ENCODE results near the gene EP400. TPM values are rescaled to one million over a fixed set of nuclear protein-coding genes. Genes with fewer than 3 reads are reported as not detected.
A peak's percentile ranks its signal among the peaks of the same experiment; 100 is the strongest.

EP400 gene
- total and polyA plus RNA-seq, 2 of the 8 experiments (the other 6 are each of a cell fraction or from before 2014, with no cell fraction given): 13.1 to 69.7 TPM

DNA sequence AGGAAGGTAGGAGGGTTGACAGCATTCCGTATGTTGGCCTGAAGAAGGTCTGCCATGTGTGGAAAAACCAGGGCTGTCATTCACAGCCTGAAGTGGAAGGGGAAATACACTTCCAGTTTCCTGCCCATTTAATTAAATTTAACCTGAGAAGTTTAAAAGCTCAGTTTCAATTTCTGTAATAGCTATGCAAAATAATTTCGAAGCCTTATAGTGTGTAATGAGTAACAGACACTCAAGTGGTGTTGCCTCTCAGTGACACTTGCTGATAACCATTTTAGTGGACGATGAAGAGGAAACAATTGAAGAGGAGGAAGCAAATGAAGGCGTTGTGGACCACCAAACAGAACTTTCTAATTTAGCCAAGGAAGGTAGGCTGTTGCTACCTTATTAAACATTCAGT lies 44.8 kb downstream of the EP400 start:
- DNase-seq (ENCODE audit: low read depth in 1 of 2, low spot score in 2 of 2): no peak
- Histone ChIP-seq H3K4ac (replicated peaks; ENCODE audit: insufficient read length, low read depth, low read length) (no peak overlapping the region), H3K56ac (replicated peaks; ENCODE audit: insufficient read length, low read depth, low read length) (no peak overlapping the region), H3K9ac (replicated peaks in 1 of 4; ENCODE audit: extremely low read depth in 1 of 4, low read depth in 3 of 4, low read length in 3 of 4) (no peak overlapping the region), H2BK15ac (ENCODE audit: low read length) (no peak overlapping the region), H4K91ac (replicated peaks; ENCODE audit: insufficient read length, low read length) (no peak overlapping the region), H3K18ac (ENCODE audit: extremely low read depth, low read length) (no peak overlapping the region), H2AFZ (ENCODE audit: low read length) (no peak overlapping the region), H3K27me3 (replicated peaks in 1 of 4; ENCODE audit: control insufficient read depth in 3 of 4, extremely low read depth in 1 of 4, insufficient read depth in 3 of 4, low read length in 3 of 4) (no peaks in the 10 kb centered on the region), H3K4me2 (ENCODE audit: insufficient read depth in 1 of 2, low read depth in 2 of 2, low read length in 2 of 2) (no peak overlapping the region), H4K20me1 (replicated peaks in 1 of 2; ENCODE audit: control insufficient read depth in 1 of 2, insufficient read depth in 2 of 2, low read length in 2 of 2) (peaks cover 0 to 4% of the 10 kb centered on the region in 2 experiments), H2BK120ac (replicated peaks; ENCODE audit: low read depth, low read length) (no peak overlapping the region), H3K79me2 (ENCODE audit: control insufficient read depth in 1 of 2, insufficient read depth in 2 of 2, low read length in 2 of 2) (peaks cover 0 to 16% of the 10 kb centered on the region in 2 experiments; a peak in 2 of 4 replicates), H3K79me1 (ENCODE audit: low read depth, low read length) (peaks cover 6% of the 10 kb centered on the region; the same call in 1 of the 2 replicates), H3K23ac (ENCODE audit: insufficient read length) (no peak overlapping the region), H2BK20ac (ENCODE audit: low read length) (no peak overlapping the region), H4K8ac (ENCODE audit: extremely low read depth, insufficient read depth, low read length) (no peak overlapping the region), H3K4me3 (ENCODE audit: extremely low read depth in 1 of 4, insufficient read depth in 2 of 4, low read depth in 3 of 4, low read length in 4 of 4) (no peak overlapping the region), H3K23me2 (ENCODE audit: low read depth, low read length) (no peaks in the 10 kb centered on the region), H2BK5ac (ENCODE audit: low read depth, low read length) (peak overlapping the region; percentile 35; the same call in 1 of the 2 replicates), H3K14ac (ENCODE audit: insufficient read length) (no peak overlapping the region), H2AK5ac (ENCODE audit: low read depth, low read length) (no peak overlapping the region), H3K36me3 (ENCODE audit: control insufficient read depth in 2 of 4, insufficient read depth in 4 of 4, low read length in 3 of 4) (peaks cover 9 to 37% (median 33%) of the 10 kb centered on the region in 4 experiments; a peak in 7 of 8 replicates), H3K27ac (ENCODE audit: low read depth, low read length) (no peak overlapping the region), H3K4me1 (replicated peaks in 1 of 4; ENCODE audit: control insufficient read depth in 3 of 4, insufficient read depth in 4 of 4, low read length in 3 of 4) (peaks cover 15 to 23% (median 20%) of the 10 kb centered on the region in 4 experiments), H3K9me3 (ENCODE audit: insufficient read depth in 2 of 2, low read depth in 1 of 2, low read length in 1 of 2) (no peaks in the 10 kb centered on the region), H4K5ac (ENCODE audit: insufficient read length, low read depth, low read length) (no peak overlapping the region), H2BK12ac (ENCODE audit: low read depth, low read length) (peak overlapping the region; percentile 39; the same call in 1 of the 2 replicates)
- ChIA-PET CTCF (ENCODE audit: partially characterized antibody) (no interaction called here), POLR2A (ENCODE audit: partially characterized antibody) (no interaction called here)
- 94% methylated on average over 4 of the region's 4 CpGs; no CpG with 5 or more reads in 1 of the 2 experiments for WGBS, 2 experiments (ENCODE audit: extremely low coverage in 1 of 2, insufficient coverage in 1 of 2, insufficient read length in 1 of 2, insufficient replicate concordance in 2 of 2, low coverage in 1 of 2, low lambda C conversion rate in 2 of 2, missing lambda C conversion rate in 1 of 2)
- FAIRE-seq: no peak
- no peak for TF ChIP-seq TBP (IDR thresholded peaks at IDR 0.05; ENCODE audit: low read depth, low read length)
- no peak for TF ChIP-seq SIN3A (conservative IDR thresholded peaks at IDR 0.05 in 1 of 2, IDR thresholded peaks at IDR 0.05 in 1 of 2; ENCODE audit: low read depth in 1 of 2, low read length in 2 of 2)
- TF ChIP-seq KDM1A (IDR thresholded peaks at IDR 0.05; ENCODE audit: borderline replicate concordance, low read length): no peak
- no peak for TF ChIP-seq ZNF274 (IDR thresholded peaks at IDR 0.05; ENCODE audit: borderline replicate concordance, extremely low read depth, low read length)
- TF ChIP-seq SP4 (IDR thresholded peaks at IDR 0.05; ENCODE audit: low read length): no peak
- TF ChIP-seq RBBP5 (IDR thresholded peaks at IDR 0.05; ENCODE audit: borderline replicate concordance, low read depth, low read length): no peak
- TF ChIP-seq CBX5 (IDR thresholded peaks at IDR 0.05; ENCODE audit: low read depth, low read length): no peak
- TF ChIP-seq SP1 (IDR thresholded peaks at IDR 0.05; ENCODE audit: low read depth, low read length): no peak
- TF ChIP-seq ATF2 (IDR thresholded peaks at IDR 0.05; ENCODE audit: low read length): no peak
- TF ChIP-seq NRF1 (IDR thresholded peaks at IDR 0.05; ENCODE audit: low read depth, low read length): no peak
- TF ChIP-seq RFX5 (IDR thresholded peaks at IDR 0.05; ENCODE audit: borderline replicate concordance, low read depth, low read length): no peak
- no peak for TF ChIP-seq JUND (IDR thresholded peaks at IDR 0.05; ENCODE audit: low read length)
- TF ChIP-seq SIX5 (IDR thresholded peaks at IDR 0.05; ENCODE audit: low read depth, low read length): no peak
- no peak for TF ChIP-seq SP2 (IDR thresholded peaks at IDR 0.05; ENCODE audit: low read length)

Data from H1 (cell line).